ENCODE results near the gene PBXIP1.
"Not testable (repeated sequence)": the region's sequence is repeated elsewhere in the genome, so short reads cannot be mapped to it uniquely, and the experiment has no call there.

PBXIP1 gene

DNA sequence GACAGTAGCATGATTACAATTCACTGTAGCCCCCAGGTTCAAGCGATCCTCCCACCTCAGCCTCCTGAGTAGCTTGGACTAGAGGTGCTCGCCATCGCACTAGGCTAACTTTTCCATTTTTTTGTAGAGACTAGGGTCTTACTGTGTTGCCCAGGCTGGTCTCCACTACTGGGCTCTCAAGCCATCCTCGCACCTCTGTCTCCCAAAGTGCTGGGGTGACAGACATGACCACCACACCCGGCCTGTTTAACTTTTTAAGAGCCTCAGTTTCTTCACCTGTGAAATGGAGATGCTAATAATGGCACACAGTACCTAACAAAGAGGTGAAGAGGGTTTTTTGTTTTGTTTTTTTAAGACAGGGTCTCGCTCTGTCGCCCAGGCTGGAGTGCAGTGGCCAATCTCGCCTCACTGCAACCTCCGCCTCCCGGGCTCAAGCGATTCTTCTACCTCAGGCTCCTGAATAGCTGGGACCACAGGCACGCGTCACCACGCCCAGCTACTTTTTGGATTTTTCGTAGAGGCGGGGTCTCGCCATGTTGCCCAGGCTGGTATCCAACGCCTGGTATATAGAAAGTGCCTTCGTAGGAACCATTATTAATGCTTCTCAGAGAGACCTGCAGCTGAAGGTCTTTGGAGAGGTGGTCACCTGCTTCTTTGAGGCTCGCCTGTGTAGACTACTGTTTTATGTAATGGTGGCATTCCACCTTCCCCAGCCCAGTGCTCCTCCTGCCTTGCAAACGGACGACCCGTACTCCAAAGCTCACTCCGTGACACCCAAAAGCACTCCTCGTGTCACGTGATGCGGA lies 19.9 kb downstream of the PBXIP1 start:
- no peak for DNase-seq

DNA sequence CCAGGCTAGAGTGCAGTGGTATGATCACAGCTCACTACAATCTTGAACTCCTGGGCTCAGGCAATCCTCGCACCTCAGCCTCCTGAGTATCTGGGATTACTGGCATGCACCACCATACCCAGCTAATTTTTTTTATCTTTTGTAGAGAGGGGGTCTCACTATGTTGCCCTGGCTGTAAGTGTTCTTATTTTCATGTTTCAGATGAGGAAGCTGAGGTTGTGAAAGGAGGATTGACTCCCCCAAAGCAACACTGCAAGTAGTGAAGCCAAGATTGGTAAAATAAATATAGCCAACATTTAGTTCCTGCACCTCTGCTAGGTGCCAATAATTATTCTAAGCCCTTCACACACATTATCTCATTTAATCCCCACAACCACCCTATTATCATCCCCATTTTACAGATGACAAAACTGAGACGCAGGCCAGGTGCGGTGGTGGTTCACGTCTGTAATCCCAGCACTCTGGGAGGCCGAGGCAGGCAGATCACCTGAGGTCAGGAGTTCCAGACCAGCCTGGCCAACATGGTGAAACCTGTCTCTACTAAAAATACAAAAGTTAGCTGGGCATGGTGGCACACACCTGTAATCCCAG lies 21.4 kb downstream of the PBXIP1 start:
- no peak for DNase-seq

DNA sequence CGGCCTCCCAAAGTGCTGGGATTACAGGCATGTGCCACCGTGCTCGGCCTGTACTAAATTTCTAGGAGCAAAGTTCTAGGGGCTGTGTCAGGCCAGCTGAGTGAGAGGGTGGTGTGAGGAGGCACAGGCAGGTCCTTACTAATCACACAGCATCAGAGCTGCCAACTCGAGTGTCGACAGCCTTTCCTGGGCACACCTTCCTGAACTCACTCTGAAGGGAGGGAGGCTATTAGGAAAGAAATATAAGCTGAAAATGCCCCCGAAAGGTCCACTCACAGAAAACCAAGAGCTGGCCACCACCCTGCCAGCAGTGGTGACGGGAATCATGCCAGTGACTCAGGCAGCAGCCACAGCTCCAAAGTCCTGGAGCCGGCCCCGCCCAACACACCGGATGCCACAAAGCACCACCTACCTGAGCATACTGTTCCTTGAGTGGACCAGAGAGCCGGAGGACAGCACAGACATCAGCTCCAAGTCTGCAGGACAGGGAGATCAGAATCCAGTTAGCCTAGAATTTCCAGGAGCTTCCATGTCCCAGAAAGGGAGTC lies 23.9 kb downstream of the PBXIP1 start:
- no peak for DNase-seq

DNA sequence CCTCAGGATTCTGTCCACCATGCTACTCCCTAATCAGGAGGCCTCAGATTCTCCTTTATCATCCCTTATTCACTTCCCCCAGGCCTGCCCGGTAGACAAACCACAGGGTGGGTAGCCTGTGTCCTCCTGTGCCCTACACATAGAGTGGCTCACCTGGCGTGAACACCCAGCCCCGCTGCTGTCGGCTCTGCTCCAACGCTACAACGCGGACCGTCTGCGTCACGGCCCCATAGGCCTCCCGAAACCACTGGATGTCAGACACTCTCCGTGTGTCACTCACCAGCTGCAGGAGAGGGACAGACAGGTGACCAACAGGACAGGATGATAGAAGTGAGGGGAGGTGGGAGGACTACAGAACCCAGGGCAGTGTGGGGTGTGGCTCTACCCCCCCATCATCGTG lies 29.7 kb downstream of the PBXIP1 start:
- DNase-seq: no peak

DNA sequence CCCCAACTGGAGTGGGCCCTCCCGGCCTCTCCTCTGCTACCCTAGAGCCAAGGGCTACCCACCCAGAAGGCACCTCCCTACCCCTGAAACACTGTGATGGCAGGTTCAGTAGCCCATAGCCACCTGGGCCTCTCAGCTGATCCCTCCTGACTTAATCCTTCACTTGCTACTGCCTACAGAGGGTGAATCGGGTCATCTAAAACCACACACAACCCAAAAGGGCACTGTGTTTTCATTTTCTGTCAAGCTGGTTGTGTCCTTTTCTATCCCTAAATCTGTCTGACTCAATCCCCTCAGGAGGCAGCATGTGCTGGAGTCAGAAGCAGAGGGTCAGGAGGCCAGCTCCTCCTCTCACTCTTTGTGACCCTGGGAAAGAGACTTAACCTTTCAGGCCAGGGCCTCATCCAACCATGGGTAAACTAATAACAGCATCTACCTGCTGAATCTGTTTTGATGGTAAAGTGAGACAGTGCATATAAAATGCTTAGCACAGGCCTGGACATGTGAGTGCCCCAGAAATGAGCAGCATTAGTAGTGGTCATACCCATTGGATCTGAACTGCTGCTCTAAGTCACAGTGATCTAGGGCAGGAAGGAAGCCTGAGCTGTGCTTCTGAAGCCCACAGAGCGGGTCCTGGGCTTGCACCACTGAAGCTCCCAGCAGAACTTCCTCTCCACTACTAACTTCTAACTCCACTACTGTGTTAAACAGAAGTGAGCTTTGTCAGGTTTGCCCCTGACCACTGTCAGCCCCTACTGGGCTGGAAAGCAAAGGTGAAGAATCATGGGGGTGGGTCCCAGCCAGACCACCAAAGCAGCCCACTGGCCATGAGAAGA lies 30.3 kb downstream of the PBXIP1 start:
- DNase-seq: no peak

DNA sequence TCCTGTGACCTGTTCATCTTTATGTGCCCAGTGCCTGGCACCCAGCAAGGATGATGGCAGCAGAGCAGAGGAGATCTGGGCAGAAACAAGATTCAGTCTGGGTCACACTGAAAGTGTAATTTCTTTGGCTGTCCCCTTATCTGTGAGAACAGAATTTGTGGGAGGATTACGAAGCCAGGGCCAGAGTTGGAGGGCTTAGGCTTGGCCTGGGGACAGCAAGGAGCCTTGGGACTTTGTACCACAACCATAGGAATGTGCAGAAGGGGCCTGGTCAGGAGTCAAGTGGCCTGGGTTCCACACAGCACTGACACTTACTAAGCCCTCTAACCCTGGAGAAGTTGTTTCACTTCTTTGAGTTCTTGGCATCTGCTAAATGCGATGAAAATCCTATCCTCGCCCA lies 32.2 kb downstream of the PBXIP1 start:
- no peak for DNase-seq

DNA sequence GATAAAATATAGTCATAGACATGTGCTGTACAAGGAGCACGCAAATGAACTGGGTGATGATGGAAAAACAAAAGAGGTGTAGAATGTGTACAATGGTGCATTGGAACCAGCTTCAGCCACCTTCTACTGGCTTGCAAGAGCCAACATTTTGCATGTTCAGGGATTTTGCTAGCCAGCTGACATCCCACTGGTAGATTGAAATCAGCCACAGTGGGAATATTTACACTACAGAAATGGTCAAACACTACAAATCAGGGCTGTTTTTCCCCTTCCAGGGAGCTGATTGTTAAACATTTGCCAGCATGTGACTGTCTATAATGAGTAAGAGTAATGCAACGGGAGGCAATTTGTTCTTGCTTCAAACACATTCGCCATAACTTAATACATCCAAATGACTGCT lies 42.6 kb downstream of the PBXIP1 start:
- no peak for DNase-seq

DNA sequence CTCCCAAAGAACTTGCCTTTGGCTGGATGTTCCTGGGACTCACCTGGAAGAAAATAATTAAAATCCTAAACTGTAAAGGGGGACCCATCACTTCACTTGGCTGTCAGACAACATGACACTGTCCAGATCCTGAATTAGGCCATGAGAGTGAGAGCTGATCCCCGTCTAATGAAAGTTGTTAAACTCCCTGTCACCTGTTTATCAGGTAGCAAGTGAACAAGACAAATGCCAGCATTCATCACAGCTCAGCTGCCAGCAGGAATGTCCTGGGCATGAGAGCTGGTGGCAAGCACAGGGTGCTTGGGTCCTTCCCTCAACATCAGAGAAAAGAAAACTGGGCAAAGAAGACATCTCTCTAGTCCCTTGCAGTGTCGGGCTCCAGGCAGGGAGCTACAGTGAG lies 43.1 kb downstream of the PBXIP1 start:
- DNase-seq: no peak

DNA sequence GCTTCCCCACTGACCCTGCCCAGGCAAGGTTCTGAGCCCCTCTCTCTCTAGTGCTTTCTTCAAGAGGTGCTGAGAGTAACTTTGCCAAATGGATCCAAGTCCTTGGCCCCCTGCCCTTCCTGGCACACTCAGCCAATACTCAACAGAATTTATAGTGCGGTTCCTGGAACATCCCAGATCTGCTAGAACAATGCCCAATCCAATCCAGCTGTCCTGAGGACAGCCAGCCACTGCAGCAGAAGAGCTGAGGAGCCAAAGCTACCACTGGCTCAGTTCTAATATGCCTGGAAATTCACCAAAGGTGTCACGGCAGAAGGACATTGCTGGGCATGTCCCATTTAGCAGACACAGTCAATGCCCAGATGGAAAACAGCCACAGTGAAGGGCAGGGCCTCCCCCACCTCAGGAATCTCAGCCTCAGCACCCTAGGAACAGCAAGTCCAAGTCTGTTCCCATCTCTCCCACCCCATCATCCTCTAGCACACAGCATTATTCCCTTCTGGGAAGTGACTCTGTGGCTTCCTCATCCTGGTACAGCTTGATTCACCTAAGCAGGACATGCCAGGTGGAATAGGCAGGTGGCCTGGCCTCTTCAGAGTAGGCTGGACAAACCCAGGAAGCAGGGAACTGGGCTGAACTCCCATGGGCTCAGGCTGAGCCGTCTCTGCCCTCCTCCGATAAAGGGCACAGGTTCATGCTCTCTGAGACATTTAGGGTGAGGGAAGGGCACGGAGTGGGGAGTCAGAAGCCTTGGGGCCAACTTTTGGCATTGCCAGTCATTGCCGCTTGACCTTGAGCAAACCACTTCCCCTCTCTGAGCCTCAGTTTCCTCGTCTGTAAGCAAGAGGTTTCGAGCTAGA lies 44.0 kb downstream of the PBXIP1 start:
- DNase-seq: no peak

DNA sequence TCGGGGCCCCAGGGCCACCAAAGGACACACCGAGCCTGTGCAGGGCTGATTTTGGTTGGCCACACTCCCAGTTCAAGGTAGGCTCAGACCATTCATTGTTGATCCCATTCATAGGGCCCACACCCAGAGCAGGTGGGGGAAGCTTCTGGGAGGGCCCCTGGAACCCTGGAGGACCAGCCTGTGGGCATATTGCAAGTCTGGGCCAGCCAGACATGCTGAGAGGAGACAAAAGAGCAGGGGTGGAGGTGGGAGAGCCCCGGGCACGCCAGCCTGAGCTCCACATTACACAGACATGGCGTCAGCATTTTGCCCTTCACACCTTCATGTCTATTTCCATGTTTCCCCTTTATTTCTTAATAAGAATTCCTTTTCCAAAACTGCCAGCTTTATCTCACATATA lies 45.0 kb downstream of the PBXIP1 start:
- DNase-seq: no peak

DNA sequence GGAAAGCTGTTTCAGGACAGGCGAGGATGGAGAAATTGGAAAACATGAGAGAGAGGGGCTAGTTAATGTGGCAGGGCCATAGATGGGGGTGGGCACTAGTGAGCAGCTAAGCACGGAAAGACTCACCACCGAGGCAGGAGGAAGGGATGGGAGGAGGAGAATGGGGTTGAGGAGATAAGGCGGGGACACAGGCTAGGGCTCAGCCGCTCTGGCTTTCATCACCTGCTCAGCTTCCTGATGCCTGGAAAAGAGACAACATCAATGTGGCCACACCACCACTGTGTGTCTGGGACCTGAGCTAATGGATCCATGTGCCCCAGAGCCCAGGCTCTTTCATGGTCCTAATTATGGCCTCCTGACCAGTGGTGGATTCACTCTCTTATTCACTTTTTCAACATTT lies 47.0 kb downstream of the PBXIP1 start:
- DNase-seq: no peak

DNA sequence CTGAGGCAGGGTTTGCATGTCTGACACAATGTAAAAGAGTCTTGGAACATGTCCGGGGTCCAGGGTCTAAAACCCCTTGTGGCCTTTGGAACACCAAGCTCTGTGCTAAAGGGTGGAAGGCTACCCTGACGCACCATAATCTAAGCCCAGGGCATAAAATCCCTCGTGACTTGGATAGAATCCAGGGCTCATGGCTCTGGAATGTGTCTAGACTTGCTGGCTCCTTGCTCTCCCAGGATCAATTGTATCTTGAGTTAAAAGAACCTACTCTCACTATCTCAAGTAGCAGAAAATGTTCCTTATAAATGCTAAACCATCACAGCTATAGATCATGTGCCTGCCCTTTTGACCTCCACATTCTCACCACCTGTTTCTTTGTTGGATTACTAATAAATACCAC lies 47.8 kb downstream of the PBXIP1 start:
- DNase-seq: not testable (repeated sequence)

DNA sequence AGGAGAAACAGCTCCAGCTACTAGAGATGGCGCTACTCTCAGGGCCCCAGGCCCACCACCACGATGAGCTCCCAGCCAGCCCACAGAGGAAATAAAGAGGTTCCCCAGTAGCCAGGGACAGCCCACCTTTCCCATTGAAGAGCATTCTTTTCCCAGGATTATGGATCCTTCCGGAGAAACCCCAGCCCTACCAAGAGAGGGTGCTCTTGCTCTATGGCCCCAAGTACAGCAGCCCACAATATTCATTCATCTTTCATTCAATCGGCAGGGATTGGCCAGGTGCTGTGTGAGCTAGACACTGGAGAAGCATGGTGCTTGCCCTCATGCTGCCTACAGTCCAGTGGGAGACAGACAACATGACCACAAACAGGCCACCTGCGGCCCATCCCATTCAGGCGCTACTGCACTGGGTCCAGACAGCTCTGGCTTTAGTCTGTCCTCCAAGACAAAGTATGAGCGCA lies 49.2 kb downstream of the PBXIP1 start:
- DNase-seq: no peak

DNA sequence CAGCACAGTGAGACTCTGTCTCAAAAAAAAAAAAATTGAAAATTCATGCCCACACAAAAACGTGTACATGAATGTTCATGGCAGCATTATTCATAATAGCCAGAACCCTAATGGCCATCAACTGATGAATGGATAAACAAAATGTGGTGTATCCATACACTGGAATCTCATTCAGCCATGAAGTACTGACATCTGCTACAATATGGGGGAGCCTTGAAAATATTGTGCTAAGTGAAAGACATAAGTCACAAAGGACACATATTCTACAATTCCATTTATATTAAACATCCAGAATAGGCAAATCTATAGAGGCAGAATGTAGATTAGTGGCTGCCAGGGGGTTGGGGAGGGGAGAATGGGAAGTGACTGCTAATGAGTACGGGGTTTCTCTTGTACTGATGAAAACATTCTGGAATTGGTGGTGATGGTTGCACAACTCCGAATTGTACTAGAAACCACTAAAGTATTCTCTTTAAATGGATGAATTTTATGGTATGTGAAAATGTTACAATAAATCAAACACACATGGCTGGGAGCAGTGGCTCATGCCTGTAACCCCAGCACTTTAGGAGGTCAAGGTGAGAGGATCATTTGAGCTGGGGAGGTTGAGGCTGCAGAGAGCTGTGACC lies 52.8 kb downstream of the PBXIP1 start:
- no peak for DNase-seq

DNA sequence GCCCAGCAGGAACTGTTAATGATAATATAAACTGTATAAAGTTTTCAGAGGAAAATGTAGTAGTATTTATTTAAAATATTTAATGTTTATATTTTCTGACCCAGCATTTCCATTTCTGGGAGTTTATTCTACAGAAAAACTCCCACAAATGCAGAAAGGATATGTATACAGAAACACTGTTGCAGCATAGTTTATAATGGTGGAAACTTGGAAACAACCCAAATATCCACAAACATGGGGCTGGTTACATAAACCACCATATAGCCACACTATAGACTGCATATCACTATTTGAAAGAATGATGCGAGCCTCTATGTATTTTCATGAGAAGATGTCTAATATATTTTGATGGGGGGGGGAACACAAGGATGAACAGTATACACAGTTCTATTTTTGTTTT lies 54.3 kb downstream of the PBXIP1 start:
- DNase-seq: no peak

DNA sequence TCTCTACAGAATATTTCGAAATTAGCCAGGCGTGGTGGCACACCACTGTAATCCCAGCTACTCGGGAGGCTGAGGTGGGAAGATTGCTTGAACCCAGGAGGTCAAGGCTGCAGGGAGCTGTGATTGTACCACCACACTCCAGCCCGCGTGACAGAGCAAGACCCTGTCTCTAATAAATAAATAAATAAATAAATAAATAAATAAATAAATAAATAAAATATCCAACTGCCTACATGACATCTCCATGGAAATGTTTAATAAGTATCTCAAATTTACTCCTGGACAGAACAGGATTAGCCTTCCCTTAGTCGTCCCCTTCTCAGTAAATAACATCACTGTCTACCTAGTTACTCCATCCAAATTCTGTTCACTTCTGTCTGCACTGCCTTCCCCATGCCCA lies 56.9 kb downstream of the PBXIP1 start:
- DNase-seq: no peak

DNA sequence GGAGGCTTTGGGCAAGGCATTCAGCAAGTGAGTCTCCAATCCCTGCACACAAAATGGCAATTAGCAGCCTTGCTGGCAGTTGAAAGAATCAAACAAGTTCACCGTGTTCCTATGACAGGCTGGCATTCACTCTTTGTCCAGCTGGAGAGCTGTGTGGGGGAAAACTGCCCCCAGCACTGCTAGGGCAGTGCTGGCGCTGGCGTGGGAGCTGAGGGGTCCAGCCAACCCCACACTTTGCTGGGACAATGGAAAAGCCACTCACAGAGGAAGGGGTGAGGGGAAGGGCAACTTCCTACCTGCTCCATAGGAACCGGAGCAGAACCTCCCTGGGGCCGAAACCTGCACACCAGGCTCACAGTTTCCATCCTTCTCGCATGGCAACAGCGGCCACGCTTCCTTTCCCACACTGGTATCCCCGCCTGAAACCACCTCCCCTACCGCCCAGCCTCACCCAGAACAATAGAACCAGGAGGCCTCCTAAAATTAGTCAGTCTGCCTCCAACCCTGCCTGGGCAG lies 59.1 kb downstream of the PBXIP1 start:
- DNase-seq: no peak

DNA sequence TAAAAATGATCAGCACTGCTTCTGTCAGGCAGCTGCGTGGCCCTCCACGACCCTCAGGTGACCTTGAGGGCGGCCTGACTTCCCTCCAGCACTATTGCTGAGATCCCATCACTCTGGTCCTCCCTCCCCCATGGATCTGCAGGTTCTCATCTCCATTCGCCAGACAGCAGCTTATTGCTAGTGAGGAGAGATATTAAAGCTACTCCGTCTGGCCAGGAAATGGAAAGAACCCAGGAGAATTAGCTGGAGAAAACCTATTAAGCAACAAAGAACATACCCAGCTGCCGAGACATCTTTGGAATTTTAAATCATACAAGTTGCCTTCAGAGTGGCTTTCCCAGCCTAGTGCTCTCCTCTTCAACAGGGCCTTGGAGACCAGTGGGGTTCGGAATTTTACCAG lies 60.1 kb downstream of the PBXIP1 start:
- no peak for DNase-seq

Measured in activated CD8-positive, alpha-beta memory T cell treated with anti-CD3 and anti-CD28 coated beads for 24 hours (primary cell).